HG02852 (cell line): ENCODE results near the gene FAM156A.
"Not testable (repeated sequence)": the region's sequence is repeated elsewhere in the genome, so short reads cannot be mapped to it uniquely, and the experiment has no call there.

ENCODE experiments used
- ATAC-seq: cut with Tn5 transposase; IDR thresholded peaks from one replicate; pipeline ENCODE4 v1.9.1; 2021; ENCODE audit warnings: mild to moderate bottlenecking, moderate library complexity; ENCODE audit not compliant: unreplicated experiment

FAM156A gene

GRCh38 chrX:52906072-52906471, 52.2 kb downstream of the FAM156A start:
- ATAC-seq = not testable (repeated sequence)

- not testable (repeated sequence) for ATAC-seq
Measured at GRCh38 chrX:52905531-52905930, 52.8 kb downstream of the FAM156A start.
